Activated naive CD8-positive, alpha-beta T cell treated with anti-CD3 and anti-CD28 coated beads for 36 hours (primary cell): ENCODE measurements around the gene TMEM17. TPM values are rescaled to one million over a fixed set of nuclear protein-coding genes. Genes with fewer than 3 reads are reported as not detected.
A peak's percentile ranks its signal among the peaks of the same experiment; 100 is the strongest.
"Not testable (repeated sequence)": the region's sequence is repeated elsewhere in the genome, so short reads cannot be mapped to it uniquely, and the experiment has no call there.

Experiments used
- DNase-seq: peaks from one replicate; pipeline ENCODE4 v3.0.0; 2021
- H3K27ac Mint-ChIP-seq: one replicate; pipeline ENCODE4 v1.8.0; 2022; ENCODE audit warnings: mild to moderate bottlenecking, moderate library complexity, mixed read lengths
- H3K27me3 Mint-ChIP-seq: one replicate; pipeline ENCODE4 v1.8.0; 2022; ENCODE audit warnings: mild to moderate bottlenecking, mixed read lengths
- H3K36me3 Mint-ChIP-seq: one replicate; pipeline ENCODE4 v1.8.0; 2021; ENCODE audit warnings: mild to moderate bottlenecking, mixed read lengths
- H3K4me1 Mint-ChIP-seq: one replicate; pipeline ENCODE4 v1.8.0; 2021; ENCODE audit warnings: mixed read lengths
- H3K4me3 Mint-ChIP-seq: one replicate; pipeline ENCODE4 v1.8.0; 2022; ENCODE audit warnings: mild to moderate bottlenecking, moderate library complexity, mixed read lengths
- H3K9me3 Mint-ChIP-seq: one replicate; pipeline ENCODE4 v1.8.0; 2022; ENCODE audit warnings: mixed read lengths
- total RNA-seq, 2 experiments: library from RNA; stranded (reverse); gene quantifications; one replicate each; pipeline ENCODE4 v1.2.3, GENCODE V29; 2021

Gene TMEM17, protein sequence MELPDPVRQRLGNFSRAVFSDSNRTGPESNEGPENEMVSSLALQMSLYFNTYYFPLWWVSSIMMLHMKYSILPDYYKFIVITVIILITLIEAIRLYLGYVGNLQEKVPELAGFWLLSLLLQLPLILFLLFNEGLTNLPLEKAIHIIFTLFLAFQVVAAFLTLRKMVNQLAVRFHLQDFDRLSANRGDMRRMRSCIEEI
- total RNA-seq, result under 1 TPM; 0.24 to 0.25 TPM

DNA sequence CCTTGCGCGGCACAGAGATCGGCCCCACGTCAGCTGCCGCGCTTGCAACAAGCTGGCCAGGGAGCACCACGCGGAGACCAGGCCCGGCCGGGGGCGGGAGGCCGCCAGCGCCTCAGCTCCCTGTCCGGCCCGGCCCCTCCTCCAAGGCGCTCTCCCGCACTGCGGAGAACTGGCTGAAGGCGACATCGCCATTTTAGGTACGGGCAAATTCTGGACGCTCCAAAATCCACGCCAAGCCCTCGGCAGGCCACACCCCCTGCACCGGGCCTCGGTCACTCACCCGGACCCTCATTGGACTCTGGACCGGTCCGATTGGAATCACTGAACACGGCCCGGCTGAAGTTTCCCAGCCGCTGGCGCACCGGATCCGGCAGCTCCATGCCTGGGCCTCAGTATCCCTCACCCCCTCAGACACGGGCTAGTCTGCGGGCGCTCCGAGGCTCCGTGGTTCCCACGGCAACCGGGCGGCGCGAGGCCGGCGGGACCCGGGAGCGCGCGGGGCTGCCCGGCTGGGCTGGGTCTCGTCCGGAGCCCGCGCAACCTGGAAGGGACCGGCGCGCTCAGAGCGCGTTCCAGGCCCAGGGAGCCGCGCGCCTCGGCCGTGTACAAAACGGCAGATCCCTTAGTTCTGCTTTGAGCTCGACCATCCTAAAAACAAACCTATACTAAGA is at the start of gene TMEM17:
TMEM17 (minus strand) TSS at position 446 of the 671 bp plus-strand sequence; CDS start at position 380, 66 bp downstream.
- H3K36me3 Mint-ChIP-seq, result no peaks in the 10 kb centered on the region
- peak; percentile 55 for DNase-seq
- H3K9me3 Mint-ChIP-seq, result no peaks in the 10 kb centered on the region
- H3K27ac Mint-ChIP-seq, result no peak within 1 kb of the TSS
- H3K27me3 Mint-ChIP-seq, result peaks cover 34% of the 10 kb centered on the region
- peaks cover 7% of the 10 kb centered on the region for H3K4me1 Mint-ChIP-seq
- peak within 1 kb of the TSS; percentile 76 for H3K4me3 Mint-ChIP-seq

- Mint-ChIP-seq H3K4me1 (no peaks in the 10 kb centered on the region), H3K27ac (no peak overlapping the region), H3K36me3 (no peaks in the 10 kb centered on the region), H3K4me3 (no peak overlapping the region), H3K9me3 (peaks cover 6% of the 10 kb centered on the region), H3K27me3 (peaks cover 11% of the 10 kb centered on the region)
- DNase-seq, result no peak
These were observed 48.4 kb upstream of the TMEM17 start for GRCh38 chr2:62554440-62554839.

GRCh38 chr2:62550461-62550860 is 44.5 kb upstream of the TMEM17 start:
- H3K4me3 Mint-ChIP-seq, result no peak overlapping the region
- no peaks in the 10 kb centered on the region for H3K36me3 Mint-ChIP-seq
- no peak for DNase-seq
- H3K27ac Mint-ChIP-seq, result no peak overlapping the region
- H3K9me3 Mint-ChIP-seq, result no peaks in the 10 kb centered on the region
- peaks cover 8% of the 10 kb centered on the region for H3K27me3 Mint-ChIP-seq
- H3K4me1 Mint-ChIP-seq, result no peaks in the 10 kb centered on the region

DNA sequence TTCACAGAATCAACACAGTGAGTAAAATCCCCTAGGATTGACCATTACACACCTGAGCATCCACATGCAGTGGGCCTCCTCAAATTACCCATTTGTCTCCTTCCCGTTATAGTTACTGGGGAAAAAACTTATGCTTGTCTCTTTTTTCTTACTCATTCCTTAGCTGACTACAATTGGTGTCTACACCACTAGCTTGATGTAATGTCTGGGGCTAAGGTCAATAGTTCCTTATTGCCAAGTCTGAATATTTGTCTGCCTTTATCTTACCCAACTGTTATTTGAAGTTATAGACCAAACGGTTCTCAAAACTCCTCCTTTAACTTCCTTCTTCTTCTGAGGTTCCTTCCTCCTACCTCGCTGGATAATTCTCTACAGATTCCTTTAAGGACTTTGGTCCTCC is 41.9 kb upstream of the TMEM17 start:
- Mint-ChIP-seq H3K36me3 (no peaks in the 10 kb centered on the region), H3K27me3 (peaks cover 8% of the 10 kb centered on the region), H3K4me1 (no peaks in the 10 kb centered on the region), H3K9me3 (no peaks in the 10 kb centered on the region), H3K4me3 (no peak overlapping the region), H3K27ac (no peak overlapping the region)
- DNase-seq, result no peak

GRCh38 chr2:62545261-62545660 is 39.3 kb upstream of the TMEM17 start:
- no peaks in the 10 kb centered on the region for H3K27me3 Mint-ChIP-seq
- DNase-seq, result no peak
- no peak overlapping the region for H3K27ac Mint-ChIP-seq
- H3K4me3 Mint-ChIP-seq, result no peak overlapping the region
- H3K36me3 Mint-ChIP-seq, result no peaks in the 10 kb centered on the region
- no peaks in the 10 kb centered on the region for H3K9me3 Mint-ChIP-seq
- no peaks in the 10 kb centered on the region for H3K4me1 Mint-ChIP-seq

DNA sequence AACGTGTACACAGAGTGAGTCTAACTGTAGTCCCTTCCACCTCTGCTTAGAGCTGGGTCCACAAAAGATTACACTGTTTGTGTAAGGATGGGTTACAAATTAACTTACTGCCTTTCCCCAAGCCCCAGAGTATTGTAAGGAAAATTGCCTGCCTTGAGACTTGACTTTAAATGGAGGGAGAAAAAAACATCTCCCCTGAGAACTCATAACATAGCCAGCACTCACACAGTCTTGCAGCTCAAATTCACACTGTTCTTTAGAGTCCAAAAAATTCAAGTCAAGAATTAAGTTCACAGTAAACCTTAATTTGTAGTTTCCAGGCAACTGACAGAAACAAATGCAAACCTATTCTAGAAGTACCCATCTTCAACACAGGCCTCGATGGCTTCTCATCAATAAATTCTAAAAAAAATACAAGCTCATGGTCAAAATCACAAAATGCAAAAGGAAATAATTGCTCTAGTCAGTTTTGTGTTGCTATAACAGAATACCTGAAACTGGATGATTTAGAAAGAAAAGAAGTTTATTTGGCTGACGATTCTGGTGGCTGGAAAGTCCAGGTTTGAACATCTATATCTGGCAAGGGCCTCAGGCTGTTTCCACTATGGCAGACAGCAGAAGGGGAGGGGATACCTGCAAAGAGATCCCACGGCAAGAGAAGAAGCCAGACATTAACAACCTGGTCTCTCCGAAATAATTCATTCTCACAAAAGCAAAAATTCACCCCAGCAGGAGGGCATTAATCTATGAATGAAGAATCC is 34.6 kb upstream of the TMEM17 start:
- DNase-seq, result no peak
- Mint-ChIP-seq H3K9me3 (no peaks in the 10 kb centered on the region), H3K36me3 (no peaks in the 10 kb centered on the region), H3K4me1 (no peaks in the 10 kb centered on the region), H3K27me3 (no peaks in the 10 kb centered on the region), H3K27ac (no peak overlapping the region), H3K4me3 (no peak overlapping the region)

DNA sequence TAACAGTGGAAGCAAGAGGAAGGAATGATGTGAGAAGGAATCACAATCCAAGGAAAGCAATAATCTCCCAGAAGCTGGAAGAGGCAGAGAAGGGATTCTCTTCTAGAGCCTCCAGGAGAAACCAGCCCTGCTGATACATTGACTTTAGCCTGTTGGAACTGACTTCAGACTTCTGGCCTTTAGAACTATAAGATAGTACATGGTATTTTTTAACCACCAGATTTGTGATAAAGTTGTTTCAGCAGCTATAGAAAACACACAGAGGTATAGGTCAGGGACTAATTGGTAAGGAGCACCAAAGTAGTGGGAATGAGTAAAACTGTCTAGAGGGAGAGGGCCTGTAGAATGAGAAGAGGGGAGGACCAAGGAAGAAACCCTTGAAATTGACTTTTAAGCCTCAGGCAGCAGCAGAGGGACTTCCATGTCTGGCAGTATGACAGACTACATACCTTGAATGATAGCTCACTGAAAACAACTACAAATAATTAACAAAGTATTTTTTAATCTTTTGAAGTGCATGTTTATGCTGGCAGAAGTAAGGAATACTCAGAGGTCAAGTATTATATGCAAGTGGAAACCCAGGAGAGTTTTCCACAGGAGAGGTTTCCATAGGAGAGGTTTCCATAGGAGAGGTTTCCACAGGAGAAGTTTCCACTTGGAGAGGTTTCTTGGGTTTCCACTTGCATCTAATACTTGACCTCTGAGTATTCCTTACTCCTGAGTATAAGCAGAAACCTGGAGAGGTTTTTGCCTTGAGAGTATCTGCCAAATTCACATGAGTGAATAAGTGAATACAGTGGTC is 33.8 kb upstream of the TMEM17 start:
- DNase-seq, result no peak
- Mint-ChIP-seq H3K4me1 (no peaks in the 10 kb centered on the region), H3K27me3 (peaks cover 4% of the 10 kb centered on the region), H3K4me3 (no peak overlapping the region), H3K9me3 (peaks cover 3% of the 10 kb centered on the region), H3K36me3 (no peaks in the 10 kb centered on the region), H3K27ac (no peak overlapping the region)

DNA sequence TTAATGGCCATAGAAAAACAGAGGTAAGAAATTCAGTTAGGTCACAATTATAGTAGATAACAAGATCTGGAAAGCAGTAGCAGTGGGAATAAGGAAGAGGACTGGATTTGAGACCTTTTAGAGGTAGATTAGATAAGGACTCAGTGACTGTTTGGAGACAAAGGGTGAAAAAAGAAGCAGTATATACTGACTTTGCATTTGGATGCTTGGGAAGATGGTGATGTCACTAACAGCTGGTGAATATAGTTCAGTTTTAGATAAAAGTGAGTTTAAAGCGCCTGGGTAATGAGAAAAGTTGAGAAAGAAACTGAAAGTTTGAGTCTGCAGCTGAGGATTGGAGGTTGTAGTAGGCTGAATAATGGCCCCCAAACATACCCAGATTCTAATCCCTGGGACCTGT is 32.8 kb upstream of the TMEM17 start:
- no peaks in the 10 kb centered on the region for H3K36me3 Mint-ChIP-seq
- peaks cover 6% of the 10 kb centered on the region for H3K9me3 Mint-ChIP-seq
- H3K4me3 Mint-ChIP-seq, result no peak overlapping the region
- DNase-seq, result no peak
- H3K27ac Mint-ChIP-seq, result no peak overlapping the region
- peaks cover 8% of the 10 kb centered on the region for H3K27me3 Mint-ChIP-seq
- H3K4me1 Mint-ChIP-seq, result no peaks in the 10 kb centered on the region

- H3K4me1 Mint-ChIP-seq, result no peaks in the 10 kb centered on the region
- H3K27me3 Mint-ChIP-seq, result peaks cover 8% of the 10 kb centered on the region
- H3K4me3 Mint-ChIP-seq, result no peak overlapping the region
- H3K27ac Mint-ChIP-seq, result no peak overlapping the region
- DNase-seq, result no peak
- peaks cover 11% of the 10 kb centered on the region for H3K9me3 Mint-ChIP-seq
- H3K36me3 Mint-ChIP-seq, result no peaks in the 10 kb centered on the region
These were observed 31.8 kb upstream of the TMEM17 start for GRCh38 chr2:62537814-62538213.

DNA sequence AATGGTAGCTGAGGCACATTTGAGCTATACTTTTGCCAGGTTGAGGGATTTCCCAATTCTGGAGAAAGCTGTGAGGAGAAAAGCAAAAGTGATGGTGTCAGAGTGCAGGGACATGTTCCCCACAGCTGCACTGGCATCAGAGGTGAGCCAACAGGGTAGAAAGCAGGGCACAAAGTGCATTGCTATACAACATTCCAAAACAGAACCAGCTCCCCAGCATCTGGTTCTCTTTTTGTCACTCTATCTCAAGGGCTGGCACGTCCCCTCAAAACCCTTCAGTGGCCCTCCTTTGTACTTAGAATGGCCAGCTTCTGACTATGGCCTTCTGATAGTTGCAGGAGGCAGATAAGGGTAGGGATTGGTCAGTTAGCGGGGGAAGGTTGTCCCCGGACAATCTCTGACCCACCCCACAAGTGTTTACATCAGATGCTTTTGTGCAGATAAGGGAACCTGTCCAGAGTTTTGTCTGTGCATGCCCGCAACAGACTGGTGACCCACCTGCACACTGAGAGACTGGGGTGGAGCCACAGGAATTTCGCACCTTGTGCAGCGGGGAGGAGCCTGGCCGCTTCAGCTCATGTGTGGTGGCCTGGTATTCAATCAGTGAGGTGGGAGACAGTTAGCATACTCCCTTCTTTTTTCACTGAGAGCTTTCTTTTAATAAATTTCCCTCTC is 31.0 kb upstream of the TMEM17 start:
- peaks cover 13% of the 10 kb centered on the region for H3K27me3 Mint-ChIP-seq
- no peak for DNase-seq
- H3K27ac Mint-ChIP-seq, result no peak overlapping the region
- H3K9me3 Mint-ChIP-seq, result peaks cover 11% of the 10 kb centered on the region
- no peaks in the 10 kb centered on the region for H3K4me1 Mint-ChIP-seq
- no peaks in the 10 kb centered on the region for H3K36me3 Mint-ChIP-seq
- no peak overlapping the region for H3K4me3 Mint-ChIP-seq

DNA sequence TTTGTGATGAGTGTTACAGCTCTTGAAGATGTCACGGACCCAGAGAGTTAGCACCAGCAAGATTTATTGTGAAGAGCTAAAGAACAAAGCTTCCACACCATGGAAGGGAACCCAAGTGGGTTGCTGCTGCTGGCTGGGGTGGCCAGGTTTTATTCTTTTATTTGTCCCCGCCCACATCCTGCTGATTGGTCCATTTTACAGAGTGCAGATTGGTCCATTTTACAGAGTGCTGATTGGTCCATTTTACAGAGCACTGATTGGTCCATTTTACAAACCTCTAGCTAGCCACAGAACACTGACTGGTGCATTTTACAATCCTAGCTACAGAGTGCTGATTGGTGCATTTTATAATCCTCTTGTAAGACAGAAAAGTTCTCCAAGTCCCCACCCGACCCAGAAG is 29.5 kb upstream of the TMEM17 start:
- not testable (repeated sequence) for H3K27ac Mint-ChIP-seq

GRCh38 chr2:62531594-62531993 is 25.6 kb upstream of the TMEM17 start:
- Mint-ChIP-seq H3K27me3 (peaks cover 17% of the 10 kb centered on the region), H3K4me1 (no peaks in the 10 kb centered on the region), H3K9me3 (peaks cover 11% of the 10 kb centered on the region), H3K27ac (no peak overlapping the region), H3K4me3 (no peak overlapping the region), H3K36me3 (no peaks in the 10 kb centered on the region)
- DNase-seq, result no peak

More for the DNA sequence above, 29.5 kb upstream of the TMEM17 start:
- H3K4me1 Mint-ChIP-seq, H3K4me3 Mint-ChIP-seq, DNase-seq, H3K36me3 Mint-ChIP-seq: not testable (repeated sequence)
- H3K27me3 Mint-ChIP-seq, result peaks cover 13% of the 10 kb centered on the region
- H3K9me3 Mint-ChIP-seq, result peaks cover 11% of the 10 kb centered on the region

- peaks cover 8% of the 10 kb centered on the region for H3K9me3 Mint-ChIP-seq
These were observed 23.8 kb upstream of the TMEM17 start for GRCh38 chr2:62529758-62530157.

GRCh38 chr2:62527478-62528210 is 21.6 kb upstream of the TMEM17 start:
- Mint-ChIP-seq H3K4me3 (no peak overlapping the region), H3K36me3 (no peaks in the 10 kb centered on the region), H3K4me1 (no peaks in the 10 kb centered on the region), H3K9me3 (no peaks in the 10 kb centered on the region), H3K27me3 (peaks cover 14% of the 10 kb centered on the region), H3K27ac (no peak overlapping the region)
- DNase-seq, result no peak

More at GRCh38 chr2:62529758-62530157, 23.8 kb upstream of the TMEM17 start:
- no peaks in the 10 kb centered on the region for H3K4me1 Mint-ChIP-seq
- DNase-seq, result no peak
- peaks cover 13% of the 10 kb centered on the region for H3K27me3 Mint-ChIP-seq
- no peak overlapping the region for H3K4me3 Mint-ChIP-seq
- H3K27ac Mint-ChIP-seq, result no peak overlapping the region
- H3K36me3 Mint-ChIP-seq, result no peaks in the 10 kb centered on the region
